ENCODE measurements around the gene CRACR2B.

CRACR2B gene

DNA sequence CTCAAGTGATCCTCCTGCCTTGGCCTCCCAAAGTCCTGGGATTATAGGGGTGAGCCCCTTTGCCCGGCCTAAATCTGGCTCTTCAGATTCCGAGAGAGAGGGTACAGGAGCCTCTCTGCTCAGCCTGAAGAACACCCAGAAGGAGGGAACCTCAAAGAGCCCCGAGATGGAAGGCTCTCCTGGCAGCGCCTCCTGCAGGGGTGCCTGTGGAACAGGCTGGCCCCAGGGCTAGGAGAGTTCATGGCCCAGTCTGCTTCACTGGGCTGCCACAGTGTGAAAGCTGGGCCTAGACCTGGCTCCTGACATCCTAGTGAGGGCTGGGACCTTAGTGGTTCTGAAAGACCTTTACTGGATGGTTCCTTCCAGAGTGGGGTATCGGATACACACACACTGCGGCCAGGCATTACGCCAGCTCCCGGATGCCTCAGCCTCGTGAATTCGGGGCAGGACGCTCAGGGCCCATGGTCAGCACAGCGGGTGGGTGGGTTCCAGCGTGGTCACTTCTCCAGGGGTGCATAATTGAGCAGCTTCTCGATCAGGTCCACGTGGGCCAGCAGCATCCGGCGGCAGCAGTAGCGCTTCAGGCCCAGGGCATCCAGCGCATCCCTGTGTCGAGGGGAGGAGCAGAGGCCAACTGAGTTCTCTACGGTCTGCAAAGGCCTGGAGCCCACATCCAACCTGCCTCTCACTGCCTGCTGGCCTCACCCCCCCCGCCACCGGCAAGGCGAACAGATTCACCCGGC, 12.3 kb downstream of the CRACR2B start:
- DNase-seq: no peak

DNA sequence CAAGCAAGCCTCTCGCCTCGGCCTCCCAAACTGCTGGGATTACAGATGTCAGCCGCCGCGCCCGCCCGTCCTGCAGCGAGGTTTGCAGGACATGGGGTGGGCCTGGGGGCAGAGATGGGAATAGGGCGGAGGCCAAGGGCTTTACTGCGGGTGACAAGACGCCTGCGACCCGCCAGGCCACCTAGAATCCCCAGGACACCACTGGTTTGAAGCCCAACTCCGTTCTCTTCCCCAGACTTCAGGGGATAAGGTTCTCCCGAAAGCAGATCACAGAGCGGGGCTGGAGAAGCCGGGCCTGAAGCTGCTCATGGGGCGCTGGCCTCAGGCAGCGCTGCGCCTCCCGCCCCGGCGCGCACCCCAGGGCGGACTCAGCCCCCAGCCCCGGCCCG, 14.3 kb downstream of the CRACR2B start:
- peak in 1 of 2 experiments; percentile 44 for DNase-seq

DNA sequence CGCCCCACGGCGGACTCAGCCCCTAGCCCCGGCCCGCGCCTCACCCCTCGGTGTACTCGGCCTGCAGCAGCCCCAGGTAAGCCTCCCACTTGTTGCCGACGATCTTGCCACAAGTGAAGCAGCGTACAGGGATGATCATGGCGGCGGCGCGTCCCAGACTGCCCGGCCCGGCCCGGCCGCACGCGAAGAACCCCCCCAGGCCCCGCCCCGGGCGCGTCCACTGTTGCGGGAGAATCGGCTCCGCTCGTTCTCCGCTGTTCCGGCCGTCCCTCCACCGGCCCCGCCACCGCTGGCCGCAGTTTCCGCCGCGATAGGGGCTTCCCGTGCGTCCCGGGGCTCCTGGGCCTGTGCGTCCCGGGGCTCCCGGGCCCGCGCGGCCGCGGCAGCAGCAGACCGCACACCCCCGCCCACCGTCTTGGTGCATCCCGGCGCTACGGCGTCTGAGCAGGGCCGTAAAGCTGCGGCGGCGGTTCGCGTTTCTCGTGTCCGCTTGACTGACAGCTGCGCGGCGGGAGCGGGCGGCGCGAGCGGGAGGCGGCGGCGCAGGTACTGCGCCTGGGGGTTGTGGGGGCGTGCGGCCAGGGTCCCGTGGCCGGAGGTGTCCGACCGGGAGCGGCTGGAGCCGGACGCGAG, 14.8 kb downstream of the CRACR2B start, which contains the start of the genes POLR2L and TSPAN4:
Gene POLR2L, minus strand, starts transcription at position 160 of the 633 bp plus-strand sequence. Its CDS starts 21 bp downstream, at position 139.
Gene TSPAN4, plus strand, starts transcription at position 483 of the 633 bp plus-strand sequence. CDS start 7,453 bp downstream, outside the sequence.
- DNase-seq: peak; percentile 90 to 93

DNA sequence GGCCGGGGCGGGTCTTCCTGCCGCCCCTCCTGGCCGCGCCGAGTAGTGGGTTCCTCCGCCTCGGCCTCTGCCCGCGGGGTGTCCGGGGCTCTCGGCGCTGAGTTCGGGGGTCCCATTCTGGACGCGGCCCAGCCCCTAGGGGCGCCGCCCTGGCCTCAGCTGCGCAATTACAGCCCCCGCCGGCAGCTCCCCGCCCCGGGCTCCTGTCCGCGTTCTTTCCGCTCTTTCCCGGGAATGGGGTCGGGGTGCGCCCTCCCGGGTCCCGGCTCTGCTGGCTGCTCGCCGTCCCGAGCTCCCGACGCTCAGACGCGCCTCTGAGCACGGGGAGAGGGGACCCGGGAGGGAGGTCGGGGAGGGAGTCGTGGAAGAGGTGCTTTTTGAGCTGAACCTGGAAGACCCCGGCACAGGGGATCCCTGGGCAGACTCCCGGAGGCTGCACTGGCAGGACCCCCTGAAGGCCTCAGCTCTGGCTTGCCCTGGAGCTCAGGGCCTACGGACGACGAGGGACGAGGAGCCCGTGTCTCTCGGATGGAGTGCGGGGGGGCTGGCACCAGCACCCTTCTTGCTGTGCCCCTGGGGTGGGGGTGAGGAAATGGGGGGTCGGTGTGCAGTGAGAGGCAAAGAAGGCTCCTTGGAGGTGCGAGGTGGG, 15.5 kb downstream of the CRACR2B start:
- DNase-seq: no peak

DNA sequence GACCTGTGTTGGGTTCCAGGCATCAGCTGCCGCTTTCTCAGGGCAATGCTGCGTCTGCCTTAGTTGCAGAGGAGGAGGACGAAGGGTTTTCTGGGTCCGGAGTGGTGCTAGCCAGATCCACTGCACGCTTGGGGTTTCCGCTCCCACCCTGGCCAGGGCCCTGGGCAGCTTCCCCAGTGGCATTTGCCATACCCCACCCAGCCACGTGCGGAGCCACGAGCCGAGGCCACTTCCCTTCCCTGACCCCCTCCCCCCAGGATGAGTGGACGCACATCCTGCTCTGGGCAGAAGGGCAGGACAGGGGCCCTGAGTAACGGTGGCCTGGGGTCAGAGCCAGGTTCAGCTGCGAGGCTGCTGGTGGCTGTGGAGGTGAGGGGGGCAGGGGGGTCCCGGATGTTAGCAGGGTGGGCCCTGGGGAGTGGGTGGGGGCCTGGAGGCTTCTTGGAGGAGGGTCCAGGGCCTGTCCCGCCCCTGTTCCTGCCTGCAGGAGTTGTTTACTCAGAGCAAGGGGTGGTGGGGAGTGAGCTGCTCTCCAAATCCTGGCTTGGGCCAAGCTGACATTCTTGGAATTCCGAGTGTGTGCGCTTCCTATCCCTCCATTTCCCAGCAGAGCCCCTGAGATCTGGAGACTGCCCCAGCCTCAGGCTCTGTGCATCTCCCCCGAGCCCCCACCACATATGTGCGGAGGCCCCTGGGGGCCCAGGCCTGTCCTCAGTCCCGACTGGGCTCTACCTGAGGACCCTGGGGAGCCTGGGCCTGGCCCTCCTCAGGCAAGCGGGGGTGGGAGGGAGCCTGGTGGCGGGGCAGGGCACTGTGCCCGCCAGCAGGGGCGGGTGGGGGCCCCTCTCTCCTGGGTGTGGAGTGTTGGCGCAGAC, 16.3 kb downstream of the CRACR2B start:
- no peak for DNase-seq

DNA sequence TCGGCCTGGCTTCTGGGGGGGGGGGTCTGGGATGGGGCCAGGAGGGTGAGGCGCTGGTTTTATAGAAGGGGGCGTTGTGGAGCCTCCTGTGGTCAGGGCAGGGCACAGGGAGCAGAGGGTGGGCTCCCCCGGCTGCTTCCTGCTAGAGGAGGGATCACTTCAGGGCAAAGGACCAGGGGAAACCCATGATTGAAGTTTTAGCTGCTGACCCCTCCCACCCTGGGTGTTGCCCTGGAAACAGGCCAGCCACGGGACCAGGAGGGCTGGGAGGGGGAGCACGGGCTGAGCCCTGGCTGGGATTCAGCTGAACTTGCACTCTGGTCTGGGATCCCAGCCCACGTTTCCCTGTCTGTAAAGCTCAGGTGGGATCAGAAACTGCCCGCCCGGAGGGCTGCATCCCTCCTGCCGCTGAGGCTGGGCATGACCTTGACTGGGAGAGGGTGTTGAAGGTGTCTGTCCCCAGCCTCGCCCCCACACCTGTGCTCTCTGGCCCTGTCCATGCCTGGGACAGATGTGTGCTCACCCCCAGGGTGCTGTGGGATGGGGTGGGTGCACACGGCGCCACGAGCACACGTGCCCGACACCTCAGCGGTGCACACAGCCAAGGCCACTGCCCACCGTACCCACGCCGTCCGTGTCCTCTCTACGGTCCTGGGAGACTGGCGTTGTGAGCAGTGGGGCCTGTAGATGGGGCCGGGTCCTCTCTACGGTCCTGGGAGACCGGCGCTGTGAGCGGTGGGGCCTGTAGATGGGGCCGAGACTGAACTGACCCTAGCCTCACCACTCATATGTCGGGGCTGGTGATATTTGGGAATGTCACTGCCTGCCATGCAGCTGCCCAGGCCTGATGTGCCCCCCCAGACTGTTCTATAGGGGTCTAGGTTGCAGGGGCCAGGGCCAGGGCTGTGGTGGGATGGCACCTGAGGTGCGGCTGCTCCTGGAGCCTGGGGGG, 17.2 kb downstream of the CRACR2B start:
- DNase-seq: no peak

DNA sequence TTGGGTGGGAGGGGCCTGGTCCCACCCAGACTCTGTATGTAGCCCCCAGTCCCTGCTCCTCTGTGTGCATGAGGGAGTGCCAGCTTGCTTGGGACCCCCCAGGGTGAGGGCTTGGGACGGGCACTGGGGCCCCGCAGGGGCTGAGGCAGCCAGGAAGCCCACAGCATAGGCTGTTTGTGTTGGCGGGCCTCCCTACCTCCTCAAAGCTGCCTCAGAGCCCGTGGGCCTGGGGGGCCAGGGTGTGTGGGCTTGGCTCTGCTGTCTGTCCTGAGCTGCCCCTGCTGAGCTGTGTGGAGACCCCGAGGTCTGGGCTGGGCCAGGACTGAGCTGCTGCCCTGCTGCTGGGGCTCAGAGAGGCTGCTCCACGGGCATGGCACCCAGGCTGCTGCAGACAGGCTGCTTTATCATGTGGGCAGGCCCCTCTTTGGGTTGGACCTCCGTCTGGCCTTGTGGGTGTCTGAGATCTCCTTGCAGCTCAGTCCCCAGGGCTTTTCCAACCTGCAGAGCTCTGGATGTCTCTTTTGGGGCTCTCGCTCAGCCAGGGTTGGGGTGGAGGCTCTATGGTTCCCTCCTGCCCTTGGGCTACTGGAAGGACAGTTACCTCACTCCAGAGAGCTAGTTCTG, 18.3 kb downstream of the CRACR2B start:
- no peak for DNase-seq

DNA sequence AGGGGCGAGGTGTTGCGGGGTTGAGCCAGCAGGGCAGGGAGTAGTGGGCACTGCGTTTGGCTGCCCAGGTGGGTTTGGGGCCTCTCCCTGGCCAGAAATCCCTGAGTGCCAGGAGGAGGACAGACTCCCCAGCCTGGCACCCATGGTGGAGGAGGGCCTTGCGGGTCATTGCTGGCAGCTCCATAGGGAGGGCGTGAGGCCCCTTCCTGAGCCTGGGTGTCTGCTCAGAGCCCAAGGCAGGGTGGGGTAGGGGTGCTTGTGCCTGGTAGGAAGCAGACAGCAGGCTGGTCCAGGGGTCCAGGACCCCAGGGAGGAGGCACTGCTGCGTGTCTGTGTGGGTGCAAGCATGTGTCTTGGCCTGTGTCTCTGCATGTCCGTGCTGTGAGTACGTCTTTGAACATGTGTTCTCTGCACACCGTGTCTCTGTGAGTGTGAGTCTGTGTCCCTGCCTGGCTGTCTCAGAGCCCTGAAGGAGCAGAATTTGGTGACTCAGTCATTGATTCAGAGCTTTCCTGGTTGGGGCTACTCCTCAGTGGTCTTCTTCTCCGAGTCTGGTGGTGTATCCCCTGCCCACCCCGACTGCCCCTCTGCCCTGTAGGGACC, 18.9 kb downstream of the CRACR2B start:
- DNase-seq: no peak

DNA sequence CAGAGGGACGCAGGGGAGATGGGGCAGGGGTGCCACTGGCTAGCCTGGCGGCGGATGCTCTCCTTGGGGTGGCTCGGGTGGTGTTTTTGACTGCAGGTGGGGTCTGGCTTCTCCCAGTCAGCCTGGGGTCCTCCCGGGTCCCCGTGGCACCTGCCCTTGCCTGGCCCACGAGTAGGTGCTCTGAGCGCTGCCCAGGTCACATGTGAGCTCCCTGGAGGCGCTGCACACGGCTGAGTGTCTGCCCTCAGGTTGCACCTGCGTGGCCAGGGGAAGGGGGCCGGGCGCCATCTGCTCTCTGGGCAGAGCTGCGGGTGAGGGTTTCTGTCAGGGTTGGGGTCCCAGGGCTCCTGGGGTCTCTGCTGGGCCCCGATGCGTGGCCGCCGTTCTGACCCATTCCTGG, 20.2 kb downstream of the CRACR2B start:
- DNase-seq: no peak

DNA sequence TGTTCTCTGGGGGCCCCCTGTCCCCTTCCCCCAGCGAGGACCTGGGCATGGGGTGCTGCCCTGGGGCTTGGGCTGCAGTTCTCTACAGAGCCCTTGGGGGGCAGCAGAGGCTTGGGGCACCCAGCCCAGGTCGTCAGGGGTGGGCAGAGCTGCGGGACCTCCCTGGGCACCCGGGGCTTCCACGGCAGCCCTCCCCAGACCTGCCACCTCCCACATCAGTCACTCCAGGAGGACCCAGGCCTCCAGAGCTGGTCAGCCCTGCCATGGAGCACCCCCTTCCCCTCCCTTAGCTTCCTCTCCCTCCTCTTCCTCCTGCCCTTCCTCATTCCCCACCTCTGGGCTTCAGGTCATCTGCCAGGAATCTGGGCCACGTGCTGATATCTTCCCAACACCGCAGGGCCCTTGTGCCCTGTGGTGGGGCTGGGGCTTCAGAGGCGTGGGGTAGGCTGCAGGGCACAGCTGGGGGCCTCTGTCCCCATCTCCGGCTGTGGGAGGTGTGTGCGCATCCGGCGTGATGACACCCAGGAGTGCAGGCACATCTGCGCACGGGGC, 20.7 kb downstream of the CRACR2B start:
- DNase-seq: peak; percentile 78 to 82

DNA sequence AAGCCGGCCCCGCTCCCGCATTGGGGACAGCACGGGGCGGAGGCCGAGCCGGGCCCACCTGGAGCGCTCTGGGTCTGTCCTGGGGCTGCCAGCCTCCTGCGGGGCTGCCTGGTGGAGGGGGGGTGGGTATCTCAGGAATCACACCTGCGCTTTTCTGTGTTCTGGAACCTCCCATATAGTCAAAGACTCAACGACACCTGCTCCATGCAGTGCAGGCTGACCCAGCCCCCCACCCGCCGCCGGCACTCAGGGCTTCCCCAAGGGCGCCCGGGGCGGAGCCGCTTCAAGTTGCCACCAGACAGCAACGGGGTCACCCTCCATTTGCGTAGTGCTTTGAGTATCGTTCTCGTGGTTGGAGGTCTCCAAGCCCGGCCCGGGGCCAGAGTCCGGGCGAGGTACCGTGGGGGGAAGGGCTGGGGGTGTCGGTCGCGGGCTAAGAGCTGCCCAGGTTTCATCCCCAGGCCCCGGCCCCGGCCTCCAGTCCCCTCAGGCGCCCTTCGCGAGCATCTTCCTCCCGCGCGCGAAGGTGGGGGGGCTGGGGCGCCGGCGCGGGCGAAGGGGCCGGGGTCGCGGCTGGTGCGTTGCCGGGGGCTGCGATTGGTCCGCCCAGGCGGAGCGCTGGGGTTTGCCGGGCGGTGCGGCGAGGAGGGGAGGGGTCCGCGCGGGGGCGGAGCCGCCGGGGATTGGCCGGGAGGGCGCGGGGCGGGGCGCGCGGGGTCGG, 21.5 kb downstream of the CRACR2B start:
- DNase-seq: peak in 1 of 2 experiments; percentile 62

DNA sequence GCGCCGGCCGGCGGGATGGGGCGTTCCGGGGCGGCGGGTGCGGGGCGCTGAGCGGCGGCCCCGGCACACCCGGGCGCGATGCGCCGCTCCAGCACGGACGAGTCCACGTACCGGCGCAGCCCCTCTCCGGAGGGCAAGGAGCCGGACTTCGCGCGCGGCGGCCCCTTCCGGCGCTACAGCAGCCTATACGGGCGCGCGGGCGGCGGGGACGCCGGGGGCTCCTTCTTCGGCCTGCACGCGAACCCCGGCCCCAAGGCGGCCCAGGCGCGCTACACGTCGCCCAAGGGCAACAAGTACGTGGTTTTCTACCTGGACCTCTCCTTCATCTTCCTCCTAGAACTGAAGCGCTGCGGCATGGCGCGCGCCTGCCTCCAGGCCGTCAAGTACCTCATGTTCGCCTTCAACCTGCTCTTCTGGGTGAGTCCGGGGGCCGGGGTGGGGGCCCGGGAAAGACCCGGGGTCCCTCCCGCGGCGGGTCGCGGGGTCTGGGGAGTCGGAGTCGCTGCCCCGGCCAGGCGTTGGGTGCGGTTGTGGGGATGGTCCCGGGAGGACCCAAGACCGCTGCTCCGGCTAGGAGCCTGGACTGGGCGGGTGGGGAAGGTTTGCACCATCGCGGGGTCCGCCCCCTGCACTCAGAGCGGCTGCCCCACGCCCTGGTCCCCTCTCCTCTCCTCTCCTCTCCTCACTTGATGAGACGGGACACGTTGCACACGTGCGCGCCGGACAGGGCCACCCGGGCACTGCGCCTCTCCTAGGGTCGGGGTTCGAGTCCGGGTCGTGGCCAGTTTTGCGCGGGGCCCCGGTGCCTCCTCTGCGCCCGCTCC, 22.4 kb downstream of the CRACR2B start:
- no peak for DNase-seq

DNA sequence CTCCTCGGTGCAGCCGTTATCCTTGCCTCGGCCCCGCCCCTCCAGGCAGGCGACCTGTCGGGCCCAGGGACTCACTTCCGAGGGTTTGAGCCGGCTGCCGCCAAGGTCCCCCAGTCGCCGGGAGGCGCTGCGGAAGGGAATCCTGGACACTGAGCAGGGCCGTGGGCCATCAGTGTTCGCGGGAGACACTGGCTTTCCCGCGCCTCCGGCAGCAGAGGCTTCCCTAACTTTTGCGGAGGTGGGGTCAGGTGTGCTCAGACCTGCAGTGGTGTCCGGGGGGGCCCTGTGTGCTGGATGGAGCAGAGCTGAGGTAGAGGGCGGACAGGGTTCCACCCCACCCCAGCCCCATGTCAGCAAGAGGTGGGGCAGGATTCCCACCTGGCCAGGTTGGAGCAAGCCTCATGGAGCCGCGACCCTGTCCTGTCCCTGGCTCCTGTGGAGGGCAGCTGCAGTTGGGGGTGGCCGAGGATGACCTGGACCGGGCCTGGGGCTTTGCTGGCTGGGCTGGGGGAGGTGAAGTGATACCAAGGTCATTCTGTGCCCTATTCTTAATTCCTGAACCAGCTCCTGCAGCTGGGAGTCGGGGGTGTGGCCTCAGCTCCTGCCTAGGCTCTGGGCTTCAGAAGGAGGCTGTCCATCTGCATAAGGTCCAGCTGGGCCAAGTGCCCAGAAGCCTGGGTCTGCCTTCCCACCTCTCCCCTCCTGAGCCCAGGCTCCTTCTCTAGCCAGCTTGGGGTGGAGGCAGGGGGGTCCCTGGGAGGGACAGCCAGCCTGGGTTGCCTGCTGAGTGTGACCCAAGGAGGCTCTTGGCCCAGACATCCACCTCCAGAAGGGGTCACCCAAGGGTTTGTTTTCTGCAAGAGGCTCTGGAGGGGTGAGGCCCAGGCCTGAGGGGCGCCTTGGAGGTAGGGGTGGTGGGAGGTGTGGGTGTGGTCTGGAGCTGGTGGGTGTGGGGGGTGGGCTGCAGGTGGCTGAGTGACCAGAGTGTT, 23.4 kb downstream of the CRACR2B start:
- no peak for DNase-seq

DNA sequence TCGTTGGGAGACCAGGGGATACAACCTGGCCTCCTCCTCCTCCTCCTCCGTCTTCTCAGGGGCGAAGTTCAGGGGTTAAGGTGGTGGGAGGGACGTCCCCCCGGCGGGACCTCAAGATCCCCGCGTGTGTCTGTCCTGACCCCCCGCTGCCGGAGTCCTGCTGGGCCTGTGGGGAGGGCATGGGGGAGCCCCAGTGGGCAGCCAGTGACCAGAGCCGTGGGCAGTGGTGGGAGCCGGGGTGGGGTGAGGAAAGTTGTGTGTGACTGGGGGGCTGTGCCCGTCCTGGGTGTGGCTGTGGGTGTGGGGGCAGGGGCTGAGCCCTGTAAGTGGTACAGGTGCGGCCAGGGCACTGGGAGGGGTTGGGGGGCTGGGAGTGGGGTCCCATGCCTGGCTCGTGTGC, 25.0 kb downstream of the CRACR2B start:
- DNase-seq: no peak

DNA sequence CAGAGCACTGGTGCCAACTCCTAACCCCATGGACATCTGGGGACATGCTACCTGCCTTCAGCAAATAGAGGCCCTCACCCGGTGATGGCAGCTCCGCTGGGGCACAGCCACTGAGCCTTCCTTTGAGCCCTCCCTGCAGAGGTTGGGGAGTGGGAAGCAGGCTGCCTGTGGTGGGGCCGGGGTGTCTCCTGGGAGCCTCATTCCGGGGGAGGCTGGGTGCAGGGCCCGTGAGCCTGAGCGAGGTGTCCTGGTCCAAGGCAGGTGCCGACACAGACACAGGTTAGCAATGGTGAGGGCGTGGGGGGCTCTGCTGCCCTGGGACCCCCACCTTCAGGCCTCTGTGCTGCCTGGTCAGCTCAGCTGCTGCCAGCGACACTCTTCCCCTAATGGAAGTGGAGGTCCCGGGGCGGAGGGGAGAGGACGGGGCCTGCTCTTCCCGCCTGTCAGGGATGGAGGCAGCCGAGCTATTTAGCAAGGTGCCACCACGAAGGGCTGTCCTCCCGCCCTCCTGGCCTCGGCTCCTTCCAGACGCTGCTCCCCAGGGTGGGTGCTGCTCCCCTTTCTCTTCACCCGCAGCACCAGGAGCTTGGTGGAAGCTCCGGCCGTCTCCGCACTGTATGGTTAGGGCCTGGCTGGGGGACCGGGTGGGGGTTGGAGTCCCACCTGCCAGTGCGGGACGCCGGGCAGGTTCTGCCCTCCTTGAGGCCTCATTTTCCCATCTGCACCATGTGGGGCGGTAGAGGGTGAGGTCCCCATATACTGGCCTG, 26.1 kb downstream of the CRACR2B start:
- DNase-seq: no peak

DNA sequence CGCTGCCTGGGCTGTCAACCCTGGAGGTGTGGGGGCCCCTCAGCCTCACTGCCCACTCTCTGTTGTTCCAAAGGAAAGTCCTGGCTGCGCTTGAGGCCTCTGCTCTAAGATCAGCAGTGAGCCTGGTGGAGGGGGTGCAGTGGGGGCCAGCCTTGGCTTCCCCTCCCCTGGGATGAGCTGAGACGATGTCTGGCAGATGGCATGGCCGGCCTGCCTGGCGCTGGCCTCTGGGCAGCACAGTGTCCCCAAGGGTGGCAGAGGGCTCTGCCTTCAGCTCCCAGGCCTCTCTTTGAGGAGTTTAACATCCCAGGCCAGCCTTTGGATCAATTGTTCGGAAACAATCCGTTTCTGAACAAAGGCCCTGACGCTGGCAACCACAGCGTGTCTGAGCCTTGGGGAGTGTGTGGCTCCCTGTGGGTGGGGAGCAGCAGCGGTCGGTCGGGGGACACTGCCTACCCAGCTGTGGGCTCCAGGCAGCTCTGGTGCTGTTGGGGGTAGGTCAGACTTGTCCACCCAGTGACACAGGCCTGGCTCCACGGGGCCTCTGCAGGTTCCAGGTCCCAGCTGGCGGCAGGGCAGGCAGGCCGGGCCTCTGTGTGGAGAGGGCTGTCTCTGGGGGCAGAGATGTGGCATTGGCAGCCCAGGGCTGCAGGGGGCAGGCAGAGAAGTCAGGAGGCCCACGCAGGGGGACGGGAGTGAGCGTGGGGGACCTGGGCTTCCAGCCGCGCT, 27.0 kb downstream of the CRACR2B start:
- DNase-seq: no peak

All from activated T-cell treated with anti-CD3 and anti-CD28 coated beads, Interleukin-2, amount 50 U/mL, for 48 hours (primary cell).